Measurements from ENCODE around the gene TXNL4B. TPM values are rescaled to one million over a fixed set of nuclear protein-coding genes. Genes with fewer than 3 reads are reported as not detected.

Gene TXNL4B
- total and polyA plus RNA-seq, 4 donors, result 5.0 to 11.6 (median 7.5) TPM

- Histone ChIP-seq H3K27ac (ENCODE audit: low read depth in 1 of 2, low read length in 2 of 2) (peak overlapping the region; percentile 88 to 95), H3K36me3 (ENCODE audit: control insufficient read depth in 4 of 4, insufficient read depth in 3 of 4, low read depth in 1 of 4, low read length in 3 of 4) (peaks cover 0 to 3% (median 0%) of the 10 kb centered on the region in 4 donors), H3K9ac (ENCODE audit: low read depth in 1 of 2, low read length in 2 of 2) (peak overlapping the region; percentile 3 to 68), H3K4me1 (ENCODE audit: control insufficient read depth in 4 of 4, insufficient read depth in 4 of 4, low read length in 3 of 4) (peaks cover 6 to 47% (median 21%) of the 10 kb centered on the region in 4 donors), H3K9me3 (ENCODE audit: control insufficient read depth in 4 of 4, low read length in 3 of 4) (no peaks in the 10 kb centered on the region), H3K27me3 (ENCODE audit: control insufficient read depth in 4 of 4, insufficient read depth in 4 of 4, low read length in 3 of 4) (no peaks in the 10 kb centered on the region), H3K4me3 (ENCODE audit: low read depth in 1 of 3, low read length in 3 of 3) (peak overlapping the region; percentile 7 to 73 (median 68))
- no peak for DNase-seq (ENCODE audit: low spot score)
- TF ChIP-seq YY1 (IDR thresholded peaks at IDR 0.05) (peak; percentile 83), ZBTB33 (IDR thresholded peaks at IDR 0.05) (peak; percentile 81), HNF4G (IDR thresholded peaks at IDR 0.05) (peak; percentile 98), TAF1 (conservative IDR thresholded peaks at IDR 0.05) (peak; percentile 33), REST (IDR thresholded peaks at IDR 0.05) (peak; percentile 72), SP1 (IDR thresholded peaks at IDR 0.05) (peak; percentile 97), FOXA1 (IDR thresholded peaks at IDR 0.05) (no peak), ATF3 (IDR thresholded peaks at IDR 0.05) (peak; percentile 69), JUND (IDR thresholded peaks at IDR 0.05) (peak in 1 of 2 donors; percentile 90), NR2F2 (IDR thresholded peaks at IDR 0.05) (peak; percentile 49), GABPA (IDR thresholded peaks at IDR 0.05 in 1 of 2, conservative IDR thresholded peaks at IDR 0.05 in 1 of 2) (peak in 1 of 2 donors; percentile 24), RAD21 (IDR thresholded peaks at IDR 0.05) (peak; percentile 17 to 52), EGR1 (IDR thresholded peaks at IDR 0.05; ENCODE audit: low read depth in 2 of 2) (peak; percentile 53 to 90), FOXA2 (IDR thresholded peaks at IDR 0.05) (peak; percentile 39), HNF4A (conservative IDR thresholded peaks at IDR 0.05) (peak; percentile 99 to 100), RXRA (IDR thresholded peaks at IDR 0.05) (peak; percentile 94 to 95)
- TF ChIP-seq, protein P1, sequence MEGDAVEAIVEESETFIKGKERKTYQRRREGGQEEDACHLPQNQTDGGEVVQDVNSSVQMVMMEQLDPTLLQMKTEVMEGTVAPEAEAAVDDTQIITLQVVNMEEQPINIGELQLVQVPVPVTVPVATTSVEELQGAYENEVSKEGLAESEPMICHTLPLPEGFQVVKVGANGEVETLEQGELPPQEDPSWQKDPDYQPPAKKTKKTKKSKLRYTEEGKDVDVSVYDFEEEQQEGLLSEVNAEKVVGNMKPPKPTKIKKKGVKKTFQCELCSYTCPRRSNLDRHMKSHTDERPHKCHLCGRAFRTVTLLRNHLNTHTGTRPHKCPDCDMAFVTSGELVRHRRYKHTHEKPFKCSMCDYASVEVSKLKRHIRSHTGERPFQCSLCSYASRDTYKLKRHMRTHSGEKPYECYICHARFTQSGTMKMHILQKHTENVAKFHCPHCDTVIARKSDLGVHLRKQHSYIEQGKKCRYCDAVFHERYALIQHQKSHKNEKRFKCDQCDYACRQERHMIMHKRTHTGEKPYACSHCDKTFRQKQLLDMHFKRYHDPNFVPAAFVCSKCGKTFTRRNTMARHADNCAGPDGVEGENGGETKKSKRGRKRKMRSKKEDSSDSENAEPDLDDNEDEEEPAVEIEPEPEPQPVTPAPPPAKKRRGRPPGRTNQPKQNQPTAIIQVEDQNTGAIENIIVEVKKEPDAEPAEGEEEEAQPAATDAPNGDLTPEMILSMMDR (IDR thresholded peaks at IDR 0.05; ENCODE audit: low read depth, low read length, missing input control), result no peak
- TF ChIP-seq, protein P2, sequence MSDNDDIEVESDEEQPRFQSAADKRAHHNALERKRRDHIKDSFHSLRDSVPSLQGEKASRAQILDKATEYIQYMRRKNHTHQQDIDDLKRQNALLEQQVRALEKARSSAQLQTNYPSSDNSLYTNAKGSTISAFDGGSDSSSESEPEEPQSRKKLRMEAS (IDR thresholded peaks at IDR 0.05), result peak; percentile 97
- WGBS, result 24% methylated on average over 3 of the region's 3 CpGs
These were observed 50.4 kb downstream of the TXNL4B start for GRCh38 chr16:72043058-72043457.
